Measurements from ENCODE around the gene GRB2. TPM values are rescaled to one million over a fixed set of nuclear protein-coding genes. Genes with fewer than 3 reads are reported as not detected.
"Not testable (repeated sequence)": the region's sequence is repeated elsewhere in the genome, so short reads cannot be mapped to it uniquely, and the experiment has no call there.

Gene GRB2
- total and polyA plus RNA-seq, 2 experiments from 2014 or later: 65.0 to 96.6 TPM

GRCh38 chr17:75348386-75349012 lies 57.0 kb downstream of the GRB2 start:
- H3K79me2 ChIP-seq (ENCODE audit: insufficient read depth): peaks cover 95% of the 10 kb centered on the region
- H3K4me2 ChIP-seq (ENCODE audit: unreplicated experiment): no peak overlapping the region
- no peaks in the 10 kb centered on the region for H3F3A ChIP-seq (ENCODE audit: insufficient read depth)
- no peak overlapping the region for H3K27ac ChIP-seq
- no peak overlapping the region for H2AFZ ChIP-seq
- H3K9me2 ChIP-seq (ENCODE audit: insufficient read depth): no peaks in the 10 kb centered on the region
- in situ Hi-C loops (cut with MboI): no loop called here
- H3K9ac ChIP-seq: no peak overlapping the region
- no peaks in the 10 kb centered on the region for H3K27me3 ChIP-seq (replicated peaks; ENCODE audit: insufficient read depth)
- H3K4me1 ChIP-seq (ENCODE audit: insufficient read depth): peaks cover 4% of the 10 kb centered on the region; the same call in 1 of the 2 replicates
- WGBS, 2 experiments (ENCODE audit: low coverage in 1 of 2, low lambda C conversion rate in 2 of 2, missing lambda C conversion rate in 2 of 2): 95 to 99% methylated on average over 8 of the region's 8 CpGs
- H4K20me1 ChIP-seq (ENCODE audit: insufficient read depth): peaks cover 21% of the 10 kb centered on the region
- no peak overlapping the region for H3K4me3 ChIP-seq
- no peaks in the 10 kb centered on the region for H3K36me3 ChIP-seq (ENCODE audit: low read depth)
- H3K9me3 ChIP-seq (ENCODE audit: low read depth): no peaks in the 10 kb centered on the region
- DNase-seq: no peak
- TF ChIP-seq EZH2 (IDR thresholded peaks at IDR 0.05; ENCODE audit: insufficient read depth, poor library complexity, severe bottlenecking): no peak
- TF ChIP-seq EZH2phosphoT487 (IDR thresholded peaks at IDR 0.05; ENCODE audit: insufficient read depth, low read depth): no peak

DNA sequence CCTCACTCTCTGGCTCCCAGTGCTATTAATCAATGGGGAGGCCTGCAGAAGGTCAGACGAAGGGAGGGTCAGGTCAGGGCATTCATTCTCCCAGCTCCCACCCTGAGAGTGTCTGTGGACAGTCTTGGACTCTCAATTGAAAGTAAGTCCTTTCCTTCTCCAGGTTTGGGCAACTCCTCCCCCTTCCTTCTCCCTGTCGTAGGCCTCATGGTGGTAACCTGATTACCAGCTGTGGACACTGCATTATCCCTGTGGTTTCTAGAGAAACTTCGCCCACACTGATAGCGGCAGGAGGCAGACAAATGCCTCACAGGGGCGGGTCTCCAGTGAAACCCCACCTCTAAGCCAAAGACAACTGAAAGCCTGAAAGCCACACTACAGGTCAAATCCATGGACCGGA lies 58.6 kb downstream of the GRB2 start:
- Histone ChIP-seq H3K27me3 (replicated peaks; ENCODE audit: insufficient read depth) (no peaks in the 10 kb centered on the region), H3K4me2 (ENCODE audit: unreplicated experiment) (no peak overlapping the region), H3K9ac (no peak overlapping the region), H3K4me1 (ENCODE audit: insufficient read depth) (peaks cover 4% of the 10 kb centered on the region; the same call in 1 of the 2 replicates), H3K9me2 (ENCODE audit: insufficient read depth) (no peaks in the 10 kb centered on the region), H4K20me1 (ENCODE audit: insufficient read depth) (peaks cover 22% of the 10 kb centered on the region), H3K36me3 (ENCODE audit: low read depth) (no peaks in the 10 kb centered on the region), H3F3A (ENCODE audit: insufficient read depth) (no peaks in the 10 kb centered on the region), H3K79me2 (ENCODE audit: insufficient read depth) (peaks cover 97% of the 10 kb centered on the region), H3K9me3 (ENCODE audit: low read depth) (no peaks in the 10 kb centered on the region), H2AFZ (no peak overlapping the region), H3K4me3 (no peak overlapping the region), H3K27ac (no peak overlapping the region)
- TF ChIP-seq EZH2 (IDR thresholded peaks at IDR 0.05; ENCODE audit: insufficient read depth, poor library complexity, severe bottlenecking) (no peak), EZH2phosphoT487 (IDR thresholded peaks at IDR 0.05; ENCODE audit: insufficient read depth, low read depth) (no peak)
- in situ Hi-C loops (cut with MboI): no loop called here
- 77 to 78% methylated on average over 6 of the region's 6 CpGs for WGBS, 2 experiments (ENCODE audit: low coverage in 1 of 2, low lambda C conversion rate in 2 of 2, missing lambda C conversion rate in 2 of 2)
- DNase-seq: peak; percentile 31

DNA sequence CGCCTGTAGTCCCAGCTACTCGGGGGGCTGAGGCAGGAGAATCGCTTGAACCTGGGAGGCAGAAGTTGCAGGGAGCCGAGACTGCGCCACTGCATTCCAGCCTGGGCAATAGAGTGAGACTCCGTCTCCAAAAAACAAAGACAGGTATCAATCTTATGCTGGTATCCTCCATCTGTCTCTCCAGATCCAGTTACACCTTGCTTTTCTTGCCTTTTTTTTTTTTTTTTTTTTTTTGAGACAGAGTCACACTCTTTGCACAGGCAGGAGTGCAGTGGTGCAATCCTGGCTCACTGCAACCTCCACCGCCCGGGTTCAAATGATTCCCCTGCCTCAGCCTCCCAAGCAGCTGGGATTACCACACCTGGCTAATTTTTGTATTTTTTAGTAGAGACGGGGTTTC lies 59.1 kb downstream of the GRB2 start:
- in situ Hi-C loops (cut with MboI); H3K27me3 ChIP-seq (replicated peaks; ENCODE audit: insufficient read depth); H3K9me2 ChIP-seq (ENCODE audit: insufficient read depth); DNase-seq; H3K9me3 ChIP-seq (ENCODE audit: low read depth); H3K9ac ChIP-seq; H3K27ac ChIP-seq; H3K4me1 ChIP-seq (ENCODE audit: insufficient read depth); H3K36me3 ChIP-seq (ENCODE audit: low read depth); H3K4me2 ChIP-seq (ENCODE audit: unreplicated experiment); H3F3A ChIP-seq (ENCODE audit: insufficient read depth); H3K4me3 ChIP-seq; H2AFZ ChIP-seq: not testable (repeated sequence)
- 98% methylated on average over 9 of the region's 9 CpGs for WGBS, 2 experiments (ENCODE audit: low coverage in 1 of 2, low lambda C conversion rate in 2 of 2, missing lambda C conversion rate in 2 of 2)
- Histone ChIP-seq H4K20me1 (ENCODE audit: insufficient read depth) (peaks cover 27% of the 10 kb centered on the region), H3K79me2 (ENCODE audit: insufficient read depth) (peaks cover 97% of the 10 kb centered on the region)

GRCh38 chr17:75345514-75346167 lies 59.8 kb downstream of the GRB2 start:
- no peak for TF ChIP-seq EZH2 (IDR thresholded peaks at IDR 0.05; ENCODE audit: insufficient read depth, poor library complexity, severe bottlenecking)
- in situ Hi-C loops (cut with MboI): no loop called here
- H3K27ac ChIP-seq: no peak overlapping the region
- H4K20me1 ChIP-seq (ENCODE audit: insufficient read depth): peaks cover 27% of the 10 kb centered on the region
- DNase-seq: no peak
- H3K79me2 ChIP-seq (ENCODE audit: insufficient read depth): peaks cover 97% of the 10 kb centered on the region
- no peaks in the 10 kb centered on the region for H3K9me2 ChIP-seq (ENCODE audit: insufficient read depth)
- no peak overlapping the region for H3K9ac ChIP-seq
- no peaks in the 10 kb centered on the region for H3K27me3 ChIP-seq (replicated peaks; ENCODE audit: insufficient read depth)
- WGBS, 2 experiments (ENCODE audit: low coverage in 1 of 2, low lambda C conversion rate in 2 of 2, missing lambda C conversion rate in 2 of 2): 68 to 76% methylated on average over 8 of the region's 8 CpGs
- peaks cover 8% of the 10 kb centered on the region for H3K4me1 ChIP-seq (ENCODE audit: insufficient read depth)
- H3K4me3 ChIP-seq: no peak overlapping the region
- no peak overlapping the region for H3K4me2 ChIP-seq (ENCODE audit: unreplicated experiment)
- no peak overlapping the region for H2AFZ ChIP-seq
- H3K9me3 ChIP-seq (ENCODE audit: low read depth): no peaks in the 10 kb centered on the region
- no peaks in the 10 kb centered on the region for H3K36me3 ChIP-seq (ENCODE audit: low read depth)
- 0 out of 2 replicates have a peak, but pooled peaks cover 4% of the 10 kb centered on the region for H3F3A ChIP-seq (ENCODE audit: insufficient read depth)

All from GM23248 (cell line).